Stomach (tissue), 9 donors: Measurements from ENCODE around the gene SUSD4. TPM values are rescaled to one million over a fixed set of nuclear protein-coding genes. Genes with fewer than 3 reads are reported as not detected.
A peak's percentile ranks its signal among the peaks of the same experiment; 100 is the strongest.

Experiments
- DNase-seq, 2 donors: peaks; one replicate each; pipeline versions ENCODE4 v3.0.0 to v3.0.0-alpha.2; 2013 to 2019
- H3K27ac ChIP-seq, 5 donors: fragments of 200-600 bp in 4 of 5; sonication (generic) in 4 of 5; one replicate each; pipeline ENCODE4 v1.5.1; 2013 to 2019; ENCODE audit warnings: mild to moderate bottlenecking in 1 of 5, moderate library complexity in 1 of 5
- H3K27me3 ChIP-seq, 3 donors: fragments of 200-600 bp; sonication (generic); one replicate each; pipeline ENCODE4 v1.5.1; 2017 to 2019; ENCODE audit warnings: mixed run types in 1 of 3
- H3K36me3 ChIP-seq, 4 donors: fragments of 200-600 bp; sonication (generic); 1 replicate in 3 of 4; 2 replicates in 1 of 4; pipeline ENCODE4 v1.5.1; 2016 to 2019
- H3K4me1 ChIP-seq, 4 donors: fragments of 200-600 bp; sonication (generic); one replicate each; pipeline ENCODE4 v1.5.1; 2016 to 2019
- H3K4me3 ChIP-seq, 4 donors: fragments of 200-600 bp; sonication (generic) in 3 of 4; one replicate each; pipeline ENCODE4 v1.5.1; 2016 to 2019; ENCODE audit warnings: mild to moderate bottlenecking in 1 of 4
- H3K9me3 ChIP-seq, 4 donors: fragments of 200-600 bp; sonication (generic); one replicate each; pipeline ENCODE4 v1.5.1; 2016 to 2019
- CTCF ChIP-seq, 7 experiments: fragments of 450-650 bp in 4 of 7; fragments of 200-600 bp in 3 of 7; sonication (generic) in 3 of 7; IDR thresholded peaks; one replicate each; pipeline ENCODE4 v1.5.1; 2016 to 2019; ENCODE audit warnings: antibody characterized with exemption in 7 of 7, control low read depth in 2 of 7, mild to moderate bottlenecking in 1 of 7
- EP300 ChIP-seq: sonication (generic); formaldehyde crosslinking; IDR thresholded peaks from one replicate; pipeline ENCODE4 v1.6.1; 2017; ENCODE audit warnings: antibody characterized with exemption
- POLR2A ChIP-seq, 4 donors: fragments of 450-650 bp; IDR thresholded peaks; one replicate each; pipeline ENCODE4 v1.6.1; 2016; ENCODE audit warnings: antibody characterized with exemption in 4 of 4, control low read depth in 2 of 4, mild to moderate bottlenecking in 1 of 4, moderate library complexity in 1 of 4
- POLR2AphosphoS5 ChIP-seq, 3 donors: sonication (generic); formaldehyde crosslinking; IDR thresholded peaks; one replicate each; pipeline ENCODE4 v1.6.1; 2016; ENCODE audit warnings: antibody characterized with exemption in 3 of 3
- WGBS, 5 donors: extraction: QIAGEN DNeasy Blood & Tissue Kit in 3 of 5; methylation state at CpG; one replicate each; pipeline versions ENCODE4 v1.1.5 to v1.1.7; 2013 to 2018; 5-methylcytosine and 5-hydroxymethylcytosine counted together
- intact Hi-C: fragments of 100-400 bp; cut with DNase I; formaldehyde crosslinking; loops from one replicate; pipeline ENCODE4 v1.15.1; 2023; ENCODE audit warnings: low total_unique reads
- polyA plus RNA-seq, 3 donors: library from polyadenylated mRNA; stranded (reverse); fragments of 200-250 nt; gene quantifications; one replicate each; pipeline ENCODE4 v1.2.3, GENCODE V29; 2013
- total RNA-seq, 5 donors: library from RNA; depleted of rRNA; stranded (reverse); fragments of >200 nt; gene quantifications; one replicate each; pipeline versions ENCODE4 v1.1.0 to v1.2.3, GENCODE V29; 2014 to 2016
- donor health status: healthy with polysubstance abuse.
- donor health status: Bipolar disorder and iron deficiency.
- donor health status: healthy.

Gene SUSD4
- total and polyA plus RNA-seq, 8 donors: 5.5 to 35.6 (median 8.1) TPM; not detected in 1

GRCh38 chr1:223276029-223276428, 87.9 kb downstream of the SUSD4 start:
- H3K36me3 ChIP-seq: no peaks in the 10 kb centered on the region
- H3K27me3 ChIP-seq: no peaks in the 10 kb centered on the region
- no peak for DNase-seq
- H3K4me3 ChIP-seq: no peak overlapping the region
- intact Hi-C loops: no loop called here
- H3K4me1 ChIP-seq: peaks cover 0 to 9% (median 0%) of the 10 kb centered on the region in 4 donors
- no peaks in the 10 kb centered on the region for H3K9me3 ChIP-seq
- H3K27ac ChIP-seq: no peak overlapping the region
- 78 to 93% (median 91%) methylated on average over 4 of the region's 4 CpGs for WGBS, 5 donors
- TF ChIP-seq CTCF (IDR thresholded peaks at IDR 0.05) (no peak), POLR2A (IDR thresholded peaks at IDR 0.05) (no peak), POLR2AphosphoS5 (IDR thresholded peaks at IDR 0.05) (no peak), EP300 (no peak)

- WGBS, 5 donors: 70 to 96% (median 85%) methylated on average over 5 of the region's 5 CpGs
- intact Hi-C loops: no loop called here
Observed at GRCh38 chr1:223273511-223273910, 90.5 kb downstream of the SUSD4 start.

GRCh38 chr1:223271085-223271781, 92.7 kb downstream of the SUSD4 start:
- peaks cover 0 to 32% (median 10%) of the 10 kb centered on the region in 4 donors for H3K4me1 ChIP-seq
- DNase-seq: peak in 1 of 2 donors; percentile 20
- H3K27ac ChIP-seq: no peak overlapping the region
- H3K4me3 ChIP-seq: no peak overlapping the region
- WGBS, 5 donors: 66 to 77% (median 72%) methylated on average over 5 of the region's 5 CpGs
- TF ChIP-seq CTCF (IDR thresholded peaks at IDR 0.05): peak in 1 of 7 experiments; percentile 13
- no peak for TF ChIP-seq EP300
- no peaks in the 10 kb centered on the region for H3K27me3 ChIP-seq
- H3K9me3 ChIP-seq: no peaks in the 10 kb centered on the region
- intact Hi-C loops: no loop called here
- H3K36me3 ChIP-seq: no peaks in the 10 kb centered on the region

More at GRCh38 chr1:223273511-223273910, 90.5 kb downstream of the SUSD4 start:
- no peak for DNase-seq
- TF ChIP-seq POLR2A (IDR thresholded peaks at IDR 0.05) (no peak), POLR2AphosphoS5 (IDR thresholded peaks at IDR 0.05) (no peak), CTCF (IDR thresholded peaks at IDR 0.05) (no peak), EP300 (no peak)
- Histone ChIP-seq H3K4me3 (no peak overlapping the region), H3K9me3 (no peaks in the 10 kb centered on the region), H3K27ac (no peak overlapping the region), H3K36me3 (no peaks in the 10 kb centered on the region), H3K27me3 (no peaks in the 10 kb centered on the region), H3K4me1 (peaks cover 0 to 32% (median 10%) of the 10 kb centered on the region in 4 donors)

- intact Hi-C loops: no loop called here
Observed at GRCh38 chr1:223270155-223270554, 93.8 kb downstream of the SUSD4 start.

More at GRCh38 chr1:223270155-223270554, 93.8 kb downstream of the SUSD4 start:
- no peak for TF ChIP-seq CTCF (IDR thresholded peaks at IDR 0.05)
- Histone ChIP-seq H3K9me3 (no peaks in the 10 kb centered on the region), H3K36me3 (peaks cover 0 to 3% (median 0%) of the 10 kb centered on the region in 4 donors), H3K4me1 (peaks cover 0 to 32% (median 10%) of the 10 kb centered on the region in 4 donors), H3K27me3 (no peaks in the 10 kb centered on the region), H3K4me3 (no peak overlapping the region), H3K27ac (no peak overlapping the region)
- peak in 1 of 2 donors; percentile 36 for DNase-seq
- WGBS, 5 donors: 40 to 94% (median 64%) methylated on average over 2 to 5 of the region's 5 CpGs
